Nephron (organoid): Measurements from ENCODE around the gene IL1RN.

Experiments
- H3K27ac Mint-ChIP-seq, 3 experiments: 2 replicates each; pipeline ENCODE4 v1.8.0; 2020; ENCODE audit warnings: mixed read lengths in 3 of 3, mild to moderate bottlenecking in 2 of 3, moderate library complexity in 1 of 3
- H3K27me3 Mint-ChIP-seq: 2 replicates; pipeline ENCODE4 v1.8.0; 2021; ENCODE audit warnings: low read depth, mild to moderate bottlenecking, moderate library complexity, mixed read lengths
- H3K36me3 Mint-ChIP-seq: 2 replicates; pipeline ENCODE4 v1.8.0; 2020; ENCODE audit warnings: low read depth, mixed read lengths
- H3K4me1 Mint-ChIP-seq: 2 replicates; pipeline ENCODE4 v1.8.0; 2020; ENCODE audit warnings: mixed read lengths
- H3K4me3 Mint-ChIP-seq, 3 experiments: 2 replicates each; pipeline ENCODE4 v1.8.0; 2020; ENCODE audit warnings: mild to moderate bottlenecking in 3 of 3, mixed read lengths in 3 of 3, moderate library complexity in 2 of 3
- H3K9me3 Mint-ChIP-seq: 2 replicates; pipeline ENCODE4 v1.8.0; 2020; ENCODE audit warnings: mixed read lengths
- TF ChIP-seq, protein P1 (sequence below), 3 experiments: fragments of 200-600 bp; sonication (generic); IDR thresholded peaks; one replicate each; pipeline ENCODE4 v1.5.0; 2021; ENCODE audit warnings: antibody characterized with exemption in 3 of 3; ENCODE audit not compliant: unreplicated experiment in 3 of 3

Gene IL1RN

DNA sequence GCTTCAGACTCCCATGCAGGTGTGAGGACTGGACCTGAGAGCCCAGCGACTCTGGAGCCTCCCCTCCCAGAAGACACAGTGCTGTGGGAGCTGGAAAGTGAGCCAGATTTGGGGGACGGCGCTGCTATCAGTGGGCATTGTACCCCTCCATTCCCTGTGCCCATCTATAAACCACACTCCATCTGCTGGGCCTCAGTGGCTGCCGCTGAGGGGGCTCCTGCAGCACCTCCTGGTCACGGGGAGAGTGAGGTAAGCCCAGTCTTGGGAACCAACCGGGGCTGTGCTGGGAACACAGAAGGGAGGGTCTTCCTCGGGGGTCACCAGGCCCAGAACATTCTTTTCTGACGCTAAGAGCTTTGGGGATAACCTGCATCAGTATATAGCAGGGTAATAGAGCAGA, 55.9 kb downstream of the IL1RN start:
- H3K4me1 Mint-ChIP-seq = no peaks in the 10 kb centered on the region
- H3K4me3 Mint-ChIP-seq = no peak overlapping the region
- H3K9me3 Mint-ChIP-seq = no peaks in the 10 kb centered on the region
- H3K27ac Mint-ChIP-seq = no peak overlapping the region
- H3K36me3 Mint-ChIP-seq = no peaks in the 10 kb centered on the region
- H3K27me3 Mint-ChIP-seq = peaks cover 4% of the 10 kb centered on the region
- TF ChIP-seq, protein P1, sequence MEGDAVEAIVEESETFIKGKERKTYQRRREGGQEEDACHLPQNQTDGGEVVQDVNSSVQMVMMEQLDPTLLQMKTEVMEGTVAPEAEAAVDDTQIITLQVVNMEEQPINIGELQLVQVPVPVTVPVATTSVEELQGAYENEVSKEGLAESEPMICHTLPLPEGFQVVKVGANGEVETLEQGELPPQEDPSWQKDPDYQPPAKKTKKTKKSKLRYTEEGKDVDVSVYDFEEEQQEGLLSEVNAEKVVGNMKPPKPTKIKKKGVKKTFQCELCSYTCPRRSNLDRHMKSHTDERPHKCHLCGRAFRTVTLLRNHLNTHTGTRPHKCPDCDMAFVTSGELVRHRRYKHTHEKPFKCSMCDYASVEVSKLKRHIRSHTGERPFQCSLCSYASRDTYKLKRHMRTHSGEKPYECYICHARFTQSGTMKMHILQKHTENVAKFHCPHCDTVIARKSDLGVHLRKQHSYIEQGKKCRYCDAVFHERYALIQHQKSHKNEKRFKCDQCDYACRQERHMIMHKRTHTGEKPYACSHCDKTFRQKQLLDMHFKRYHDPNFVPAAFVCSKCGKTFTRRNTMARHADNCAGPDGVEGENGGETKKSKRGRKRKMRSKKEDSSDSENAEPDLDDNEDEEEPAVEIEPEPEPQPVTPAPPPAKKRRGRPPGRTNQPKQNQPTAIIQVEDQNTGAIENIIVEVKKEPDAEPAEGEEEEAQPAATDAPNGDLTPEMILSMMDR (IDR thresholded peaks at IDR 0.05; ENCODE audit: unreplicated experiment in 3 of 3) = no peak
